Thyroid gland (tissue), 4 donors: Measurements from ENCODE around the gene FNDC3B. TPM values are rescaled to one million over a fixed set of nuclear protein-coding genes. Genes with fewer than 3 reads are reported as not detected.
A peak's percentile ranks its signal among the peaks of the same experiment; 100 is the strongest.

ENCODE experiments used
- DNase-seq, 2 donors: peaks; one replicate each; pipeline ENCODE4 v3.0.0-alpha.2; 2019
- H3K27ac ChIP-seq, 3 donors: fragments of 200-600 bp; sonication (generic); 1 replicate in 2 of 3; 2 replicates in 1 of 3; pipeline ENCODE4 v1.5.1; 2016 to 2019; ENCODE audit warnings: mild to moderate bottlenecking in 1 of 3, moderate library complexity in 1 of 3
- H3K27me3 ChIP-seq: fragments of 200-600 bp; sonication (generic); one replicate; pipeline ENCODE4 v1.5.1; 2019
- H3K36me3 ChIP-seq, 2 donors: fragments of 200-600 bp; sonication (generic); one replicate each; pipeline ENCODE4 v1.5.1; 2016 to 2019
- H3K4me1 ChIP-seq, 2 donors: fragments of 200-600 bp; sonication (generic); one replicate each; pipeline ENCODE4 v1.5.1; 2017 to 2019
- H3K4me3 ChIP-seq, 3 donors: fragments of 200-600 bp; sonication (generic); replicated peaks in 1 of 3; 1 replicate in 2 of 3; 2 replicates in 1 of 3; pipeline ENCODE4 v1.5.1; 2016; ENCODE audit warnings: mild to moderate bottlenecking in 1 of 3
- H3K9me3 ChIP-seq: fragments of 200-600 bp; sonication (generic); one replicate; pipeline ENCODE4 v1.5.1; 2017
- CTCF ChIP-seq, 6 experiments: fragments of 200-600 bp in 3 of 6; fragments of 450-650 bp in 3 of 6; sonication (generic) in 3 of 6; IDR thresholded peaks; one replicate each; pipeline ENCODE4 v1.5.1; 2016 to 2019; ENCODE audit warnings: antibody characterized with exemption in 6 of 6, mild to moderate bottlenecking in 2 of 6, inconsistent platforms in 1 of 6, moderate library complexity in 1 of 6
- POLR2A ChIP-seq, 2 donors: fragments of 450-650 bp; IDR thresholded peaks; one replicate each; pipeline ENCODE4 v1.6.1; 2017; ENCODE audit warnings: antibody characterized with exemption in 2 of 2, mild to moderate bottlenecking in 2 of 2, moderate library complexity in 1 of 2
- WGBS, 2 donors: methylation state at CpG; one replicate each; pipeline ENCODE4 v1.1.5; 2017; 5-methylcytosine and 5-hydroxymethylcytosine counted together
- intact Hi-C: fragments of 100-400 bp; cut with DNase I; formaldehyde crosslinking; loops from one replicate; pipeline ENCODE4 v1.15.1; 2023
- total RNA-seq, 4 donors: library from RNA; depleted of rRNA; stranded (reverse); fragments of >200 nt; gene quantifications; one replicate each; pipeline ENCODE4 v1.2.3, GENCODE V29; 2016

The FNDC3B gene
- total RNA-seq, 4 donors from 2014 or later = 118 to 172 (median 146) TPM

DNA sequence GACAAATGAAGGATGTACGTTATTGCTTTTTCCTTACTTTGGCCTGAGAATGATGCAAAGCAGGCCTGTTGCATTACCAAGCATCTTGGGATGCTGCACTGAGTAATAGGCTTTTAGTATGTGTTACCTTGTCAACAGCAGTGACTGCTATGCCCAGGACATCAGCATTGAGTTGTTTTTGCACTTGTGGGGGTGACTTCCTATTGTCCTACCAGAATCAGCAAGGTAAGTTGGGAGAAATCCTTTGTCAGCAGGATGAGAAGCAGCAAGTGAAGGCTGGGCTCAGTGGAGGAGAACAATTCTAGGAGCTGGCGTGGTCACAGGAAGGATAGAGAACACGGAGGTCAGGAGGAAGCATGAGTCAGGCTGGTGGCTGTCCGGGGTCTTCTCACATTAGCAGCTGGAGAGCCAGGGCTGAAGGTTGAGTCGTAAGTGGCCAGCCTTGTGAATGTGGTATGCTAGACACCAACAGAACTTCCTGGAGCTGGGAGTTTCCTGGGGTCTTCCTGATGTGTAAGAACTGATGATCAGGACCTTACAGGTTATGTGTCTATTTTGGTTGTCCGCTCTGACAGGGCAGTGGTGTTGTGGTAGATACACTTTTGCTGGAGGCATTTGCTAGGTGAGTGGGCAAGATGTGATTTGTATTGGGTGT, 142.7 kb downstream of the FNDC3B start:
- peaks cover 31 to 41% of the 10 kb centered on the region in 2 donors for H3K4me1 ChIP-seq
- TF ChIP-seq POLR2A (IDR thresholded peaks at IDR 0.05) = no peak
- no peak for TF ChIP-seq CTCF (IDR thresholded peaks at IDR 0.05)
- intact Hi-C loops = no loop called here
- H3K36me3 ChIP-seq = no peaks in the 10 kb centered on the region
- no peaks in the 10 kb centered on the region for H3K27me3 ChIP-seq
- WGBS, 2 donors = 66 to 77% methylated on average over 6 of the region's 6 CpGs
- no peak overlapping the region for H3K4me3 ChIP-seq
- DNase-seq = peak in 1 of 2 donors; percentile 16
- H3K9me3 ChIP-seq = no peaks in the 10 kb centered on the region
- peak overlapping the region in 1 of 3 donors; percentile 20 for H3K27ac ChIP-seq

DNA sequence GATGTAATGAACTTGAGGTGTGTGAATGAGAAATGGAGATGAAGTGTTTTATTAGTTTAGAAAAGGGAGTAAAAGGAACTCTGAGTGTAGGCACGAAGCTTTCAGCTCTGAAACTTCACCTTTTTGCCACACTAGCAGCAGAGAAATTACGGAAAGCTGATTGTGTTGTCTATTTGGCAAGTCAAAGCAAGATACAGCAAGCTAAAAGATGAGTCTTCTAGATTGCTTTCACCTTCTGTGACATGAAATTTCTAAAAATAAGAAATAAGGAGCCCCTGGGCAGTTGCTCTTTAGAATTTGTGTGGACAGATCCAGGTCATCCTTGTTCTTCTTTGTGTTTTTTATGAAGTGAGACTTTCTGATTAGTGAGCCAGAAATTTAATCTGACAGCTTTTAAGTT, 143.4 kb downstream of the FNDC3B start:
- Histone ChIP-seq H3K4me3 (no peak overlapping the region), H3K36me3 (no peaks in the 10 kb centered on the region), H3K4me1 (peaks cover 29 to 39% of the 10 kb centered on the region in 2 donors), H3K27me3 (no peaks in the 10 kb centered on the region), H3K27ac (peak overlapping the region in 1 of 3 donors; percentile 20), H3K9me3 (no peaks in the 10 kb centered on the region)
- intact Hi-C loops = no loop called here
- 72 to 88% methylated on average over 2 of the region's 2 CpGs for WGBS, 2 donors
- DNase-seq = no peak
- TF ChIP-seq CTCF (IDR thresholded peaks at IDR 0.05) (no peak), POLR2A (IDR thresholded peaks at IDR 0.05) (no peak)

DNA sequence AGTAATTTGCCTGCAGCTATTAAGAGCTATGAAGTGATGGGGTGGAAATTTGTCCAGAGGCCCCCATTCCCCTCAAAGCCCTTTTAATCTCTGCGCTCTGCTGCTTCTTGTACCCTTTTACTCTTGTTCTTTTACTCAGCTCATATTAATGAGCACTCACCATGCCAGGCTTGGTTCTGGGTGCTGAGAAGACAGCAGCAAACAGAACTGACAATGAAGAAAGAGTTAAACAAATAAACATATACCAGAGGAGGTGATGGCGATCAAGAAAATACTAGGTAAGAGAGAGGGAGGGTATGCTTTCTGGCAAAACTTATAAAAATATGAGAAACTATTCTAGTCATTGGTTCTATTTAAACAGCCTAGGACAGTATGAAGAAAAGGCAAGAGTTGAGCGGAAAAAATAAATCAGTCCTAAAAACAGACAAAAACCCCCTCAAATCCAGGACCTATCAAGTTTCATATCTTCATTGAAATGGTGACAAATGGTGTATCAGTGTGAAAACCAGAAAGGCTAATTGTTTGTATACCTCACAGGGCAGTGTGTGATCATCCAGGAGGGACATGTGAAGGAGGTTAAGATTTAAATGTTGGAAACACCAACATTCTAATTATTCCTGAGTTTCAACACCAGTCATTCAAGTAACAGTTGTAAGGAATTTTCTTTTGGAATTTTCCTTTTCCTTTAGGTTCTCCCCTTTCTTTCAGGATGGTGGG, 144.9 kb downstream of the FNDC3B start:
- WGBS, 2 donors = 93 to 96% methylated on average over 3 of the region's 3 CpGs
- Histone ChIP-seq H3K36me3 (no peaks in the 10 kb centered on the region), H3K4me1 (peaks cover 29 to 43% of the 10 kb centered on the region in 2 donors)

DNA sequence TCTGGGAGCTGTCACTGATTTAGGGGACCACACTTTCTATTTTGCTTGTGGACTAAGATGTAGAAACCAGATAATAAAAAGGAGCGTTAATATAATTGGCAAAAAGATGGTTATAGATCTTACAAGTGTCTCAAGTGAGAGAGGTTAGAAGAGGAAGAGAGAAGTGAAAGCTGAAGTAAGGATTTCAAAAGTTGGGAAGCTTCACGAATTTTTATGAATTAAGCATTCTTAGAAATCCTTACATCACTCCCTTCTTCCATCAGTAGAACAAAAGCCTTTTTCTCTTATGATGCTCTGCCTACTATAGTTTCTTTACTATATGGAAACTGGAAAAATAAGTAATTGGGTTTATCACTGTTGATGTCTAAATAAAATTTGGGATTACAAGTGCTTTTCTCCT, 146.5 kb downstream of the FNDC3B start:
- DNase-seq = no peak
- WGBS, 2 donors = 86 to 87% methylated on average over 2 of the region's 2 CpGs
- H3K4me1 ChIP-seq = peaks cover 29 to 41% of the 10 kb centered on the region in 2 donors

More for the DNA sequence above, 144.9 kb downstream of the FNDC3B start:
- no peak for DNase-seq
- no peaks in the 10 kb centered on the region for H3K27me3 ChIP-seq
- no peak overlapping the region for H3K4me3 ChIP-seq
- TF ChIP-seq CTCF (IDR thresholded peaks at IDR 0.05) = no peak
- no peak for TF ChIP-seq POLR2A (IDR thresholded peaks at IDR 0.05)
- H3K27ac ChIP-seq = no peak overlapping the region
- no peaks in the 10 kb centered on the region for H3K9me3 ChIP-seq
- intact Hi-C loops = no loop called here

More for the DNA sequence above, 146.5 kb downstream of the FNDC3B start:
- no peak for TF ChIP-seq POLR2A (IDR thresholded peaks at IDR 0.05)
- no peak for TF ChIP-seq CTCF (IDR thresholded peaks at IDR 0.05)
- Histone ChIP-seq H3K4me3 (no peak overlapping the region), H3K36me3 (no peaks in the 10 kb centered on the region), H3K27me3 (no peaks in the 10 kb centered on the region), H3K27ac (peak overlapping the region in 1 of 3 donors; percentile 37), H3K9me3 (no peaks in the 10 kb centered on the region)
- intact Hi-C loops = no loop called here
